ENCODE data around the gene KRT84.

KRT84 gene

GRCh38 chr12:52338241-52338960 lies 47.1 kb downstream of the KRT84 start:
- DNase-seq: no peak

GRCh38 chr12:52337054-52337453 lies 48.4 kb downstream of the KRT84 start:
- DNase-seq: no peak

GRCh38 chr12:52336641-52337040 lies 48.8 kb downstream of the KRT84 start:
- no peak for DNase-seq

GRCh38 chr12:52335598-52336262 lies 49.7 kb downstream of the KRT84 start:
- DNase-seq: no peak

- DNase-seq: no peak
Measured at GRCh38 chr12:52334185-52334584, 51.3 kb downstream of the KRT84 start.

- DNase-seq: no peak
Measured at GRCh38 chr12:52333321-52333720, 52.1 kb downstream of the KRT84 start.

GRCh38 chr12:52332381-52332780 lies 53.1 kb downstream of the KRT84 start:
- no peak for DNase-seq

- no peak for DNase-seq
Measured at GRCh38 chr12:52331833-52332232, 53.6 kb downstream of the KRT84 start.

GRCh38 chr12:52331039-52331438 lies 54.4 kb downstream of the KRT84 start:
- DNase-seq: no peak

GRCh38 chr12:52327830-52328500 lies 57.5 kb downstream of the KRT84 start:
- DNase-seq: no peak

All from inflammatory macrophage (primary cell).